Fibroblast of lung (primary cell): ENCODE data around the gene LDLRAD3. TPM values are rescaled to one million over a fixed set of nuclear protein-coding genes. Genes with fewer than 3 reads are reported as not detected.

ENCODE experiments used
- DNase-seq, 2 donors: peaks; one replicate each; pipeline versions ENCODE4 v3.0.0 to v3.0.0-alpha.2; 2010; ENCODE audit warnings: low read depth in 2 of 2
- H2AFZ ChIP-seq: 2 replicates; pipeline ENCODE4 v1.5.1; 2012; ENCODE audit warnings: low read length, control low read depth, inconsistent platforms
- H3K27ac ChIP-seq: 2 replicates; pipeline ENCODE4 v1.5.1; 2011; ENCODE audit warnings: low read length, control low read depth; ENCODE audit not compliant: insufficient read depth
- H3K27me3 ChIP-seq: 2 replicates; pipeline ENCODE4 v1.5.1; 2011; ENCODE audit warnings: mild to moderate bottlenecking, low read length; ENCODE audit not compliant: control insufficient read depth, insufficient read depth
- H3K36me3 ChIP-seq: 2 replicates; pipeline ENCODE4 v1.5.1; 2011; ENCODE audit warnings: low read length; ENCODE audit not compliant: control insufficient read depth, insufficient read depth
- H3K4me1 ChIP-seq: 2 replicates; pipeline ENCODE4 v1.5.1; 2011; ENCODE audit warnings: low read length; ENCODE audit not compliant: control insufficient read depth, insufficient read depth; ENCODE audit errors: extremely low read depth
- H3K4me2 ChIP-seq: 2 replicates; pipeline ENCODE4 v1.5.1; 2011; ENCODE audit warnings: low read length, control low read depth; ENCODE audit not compliant: insufficient read depth; ENCODE audit errors: extremely low read depth
- H3K4me3 ChIP-seq, 4 experiments: fragments of 200-600 bp in 1 of 4; sonication (generic) in 1 of 4; replicated peaks in 1 of 4; 2 replicates each; pipeline ENCODE4 v1.5.1; 2011 to 2016; ENCODE audit warnings: low read length in 4 of 4, low read depth in 3 of 4, mild to moderate bottlenecking in 3 of 4, control low read depth in 2 of 4, inconsistent platforms in 1 of 4, mixed read lengths in 1 of 4; ENCODE audit not compliant: insufficient read depth in 1 of 4; ENCODE audit errors: control extremely low read depth in 1 of 4
- H3K79me2 ChIP-seq: 2 replicates; pipeline ENCODE4 v1.5.1; 2012; ENCODE audit warnings: mild to moderate bottlenecking, low read length, inconsistent platforms; ENCODE audit not compliant: control insufficient read depth, insufficient read depth
- H3K9ac ChIP-seq: 2 replicates; pipeline ENCODE4 v1.5.1; 2011; ENCODE audit warnings: mild to moderate bottlenecking, low read length, control low read depth; ENCODE audit not compliant: insufficient read depth
- H3K9me3 ChIP-seq: 2 replicates; pipeline ENCODE4 v1.5.1; 2012; ENCODE audit warnings: low read depth, low read length; ENCODE audit not compliant: control insufficient read depth, insufficient read depth
- H4K20me1 ChIP-seq: 2 replicates; pipeline ENCODE4 v1.5.1; 2011; ENCODE audit warnings: low read length; ENCODE audit not compliant: control insufficient read depth, insufficient read depth; ENCODE audit errors: extremely low read depth
- CTCF ChIP-seq, 2 donors: IDR thresholded peaks in 1 of 2; conservative IDR thresholded peaks in 1 of 2; 1 replicate in 1 of 2; 2 replicates in 1 of 2; pipeline ENCODE4 v1.5.1; 2011 to 2012; ENCODE audit warnings: low read length in 2 of 2, control low read depth in 1 of 2, inconsistent platforms in 1 of 2, low read depth in 1 of 2, mild to moderate bottlenecking in 1 of 2
- EZH2 ChIP-seq: IDR thresholded peaks from 2 replicates; pipeline ENCODE4 v1.5.1; 2012; ENCODE audit warnings: low read length, control low read depth, mild to moderate bottlenecking; ENCODE audit errors: missing control alignments
- polyA plus RNA-seq, 2 donors: library from polyadenylated mRNA; depleted of rRNA in 1 of 2; stranded (reverse) in 1 of 2; unstranded in 1 of 2; fragments of >200 nt; gene quantifications; 2 replicates each; pipeline ENCODE4 v1.2.1, GENCODE V29; 2011 to 2012; ENCODE audit warnings: missing spikeins in 1 of 2
- total RNA-seq: library from RNA; depleted of rRNA; stranded (reverse); fragments of >200 nt; gene quantifications from 2 replicates; pipeline ENCODE4 v1.2.1, GENCODE V29; 2014

Gene LDLRAD3
- total and polyA plus RNA-seq, 2 donors (not counting 1 experiment from before 2014, with no cell fraction given), result 3.8 to 7.8 TPM

GRCh38 chr11:36114095-36114494 lies 170.2 kb downstream of the LDLRAD3 start:
- DNase-seq, result no peak
- no peaks in the 10 kb centered on the region for H3K4me1 ChIP-seq
- TF ChIP-seq CTCF (conservative IDR thresholded peaks at IDR 0.05 in 1 of 2, IDR thresholded peaks at IDR 0.05 in 1 of 2; ENCODE audit: low read depth in 1 of 2, low read length in 2 of 2) (no peak), EZH2 (no peak)

GRCh38 chr11:36115378-36115801 lies 171.5 kb downstream of the LDLRAD3 start:
- Histone ChIP-seq H3K4me1 (no peaks in the 10 kb centered on the region), H3K9ac (no peak overlapping the region), H2AFZ (no peak overlapping the region), H3K36me3 (no peaks in the 10 kb centered on the region), H4K20me1 (no peaks in the 10 kb centered on the region), H3K9me3 (no peaks in the 10 kb centered on the region), H3K79me2 (no peaks in the 10 kb centered on the region), H3K4me3 (no peak overlapping the region), H3K27me3 (no peaks in the 10 kb centered on the region), H3K27ac (no peak overlapping the region), H3K4me2 (no peak overlapping the region)
- no peak for DNase-seq
- no peak for TF ChIP-seq CTCF (conservative IDR thresholded peaks at IDR 0.05 in 1 of 2, IDR thresholded peaks at IDR 0.05 in 1 of 2; ENCODE audit: low read depth in 1 of 2, low read length in 2 of 2)
- TF ChIP-seq EZH2, result no peak

More at GRCh38 chr11:36114095-36114494, 170.2 kb downstream of the LDLRAD3 start:
- Histone ChIP-seq H3K9ac (no peak overlapping the region), H3K79me2 (no peaks in the 10 kb centered on the region), H3K9me3 (no peaks in the 10 kb centered on the region), H2AFZ (no peak overlapping the region), H3K27ac (no peak overlapping the region), H4K20me1 (no peaks in the 10 kb centered on the region), H3K27me3 (no peaks in the 10 kb centered on the region), H3K36me3 (no peaks in the 10 kb centered on the region), H3K4me2 (no peak overlapping the region), H3K4me3 (no peak overlapping the region)

DNA sequence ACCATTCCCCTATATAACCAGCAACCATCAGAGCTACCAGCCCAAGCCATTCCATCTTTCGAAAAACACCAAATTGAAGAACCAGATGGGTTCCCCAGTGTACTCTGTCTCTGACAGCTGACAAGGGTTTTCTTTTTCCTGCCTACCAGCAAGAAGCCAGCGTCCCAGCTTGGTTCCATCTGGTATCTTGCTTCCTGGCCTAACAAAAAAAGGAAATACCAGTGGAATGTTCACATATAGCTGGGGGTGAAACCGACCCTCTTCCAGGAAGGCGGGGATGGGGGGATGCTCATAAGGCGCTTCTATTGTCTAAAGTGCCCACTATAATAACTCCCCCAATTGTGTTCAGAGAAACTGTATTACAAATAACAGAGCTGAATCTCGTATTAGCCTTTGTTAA lies 172.3 kb downstream of the LDLRAD3 start:
- no peaks in the 10 kb centered on the region for H3K36me3 ChIP-seq
- H2AFZ ChIP-seq, result no peak overlapping the region
- H3K9me3 ChIP-seq, result no peaks in the 10 kb centered on the region
- H3K27ac ChIP-seq, result no peak overlapping the region
- no peaks in the 10 kb centered on the region for H3K4me1 ChIP-seq
- no peak for TF ChIP-seq EZH2
- no peak for DNase-seq
- no peaks in the 10 kb centered on the region for H3K27me3 ChIP-seq
- H3K79me2 ChIP-seq, result no peaks in the 10 kb centered on the region
- H3K9ac ChIP-seq, result no peak overlapping the region
- H3K4me3 ChIP-seq, result no peak overlapping the region
- H3K4me2 ChIP-seq, result no peak overlapping the region
- no peaks in the 10 kb centered on the region for H4K20me1 ChIP-seq
